Kidney epithelial cell (primary cell): ENCODE measurements around the gene FBXL4. TPM values are rescaled to one million over a fixed set of nuclear protein-coding genes. Genes with fewer than 3 reads are reported as not detected.

ENCODE experiments used
- DNase-seq: peaks from one replicate; pipeline ENCODE4 v3.0.0-alpha.2; 2010; ENCODE audit warnings: low read depth
- H3K27me3 ChIP-seq: 2 replicates; pipeline ENCODE4 v1.6.0; 2011; ENCODE audit warnings: low read length; ENCODE audit not compliant: control insufficient read depth, insufficient read depth
- H3K36me3 ChIP-seq: 2 replicates; pipeline ENCODE4 v1.5.1; 2011; ENCODE audit warnings: low read length; ENCODE audit not compliant: control insufficient read depth, insufficient read depth
- H3K4me3 ChIP-seq: 2 replicates; pipeline ENCODE4 v1.5.1; 2011; ENCODE audit warnings: low read depth, mild to moderate bottlenecking, control low read depth, low read length
- CTCF ChIP-seq: IDR thresholded peaks from 2 replicates; pipeline ENCODE4 v1.5.1; 2011; ENCODE audit warnings: mild to moderate bottlenecking, moderate library complexity, low read length, control low read depth, inconsistent platforms; ENCODE audit not compliant: insufficient read depth, poor library complexity, severe bottlenecking
- total RNA-seq: library from RNA; depleted of rRNA; stranded (reverse); fragments of >200 nt; gene quantifications from 2 replicates; pipeline ENCODE4 v1.2.3, GENCODE V29; 2015

FBXL4 gene
- total RNA-seq, 1 donor from 2014 or later, result 15.4 TPM

GRCh38 chr6:98835149-98836024 lies 112.4 kb downstream of the FBXL4 start:
- H3K27me3 ChIP-seq, result peaks cover 88% of the 10 kb centered on the region
- no peak for TF ChIP-seq CTCF
- H3K4me3 ChIP-seq, result no peak overlapping the region
- DNase-seq, result no peak
- no peaks in the 10 kb centered on the region for H3K36me3 ChIP-seq

GRCh38 chr6:98834060-98835031 lies 113.4 kb downstream of the FBXL4 start, which contains the start of gene POU3F2:
Gene POU3F2, plus strand, starts transcription at chr6:98834574. Its CDS starts 300 bp downstream, at chr6:98834874.
- Histone ChIP-seq H3K27me3 (peaks cover 82% of the 10 kb centered on the region), H3K36me3 (no peaks in the 10 kb centered on the region), H3K4me3 (peak within 1 kb of the TSS; percentile 38)
- peak; percentile 23 for DNase-seq
- TF ChIP-seq CTCF, result no peak

GRCh38 chr6:98833307-98834059 lies 114.3 kb downstream of the FBXL4 start:
- H3K27me3 ChIP-seq, result peaks cover 87% of the 10 kb centered on the region
- H3K36me3 ChIP-seq, result no peaks in the 10 kb centered on the region
- no peak for TF ChIP-seq CTCF
- DNase-seq, result no peak
- H3K4me3 ChIP-seq, result peak overlapping the region; percentile 38

- no peak for DNase-seq
- Histone ChIP-seq H3K27me3 (peaks cover 90% of the 10 kb centered on the region), H3K4me3 (no peak overlapping the region)
Observed at GRCh38 chr6:98833057-98833306, 114.8 kb downstream of the FBXL4 start.

More at GRCh38 chr6:98833057-98833306, 114.8 kb downstream of the FBXL4 start:
- no peaks in the 10 kb centered on the region for H3K36me3 ChIP-seq
- no peak for TF ChIP-seq CTCF
